Cortex of kidney (tissue), 1 donor: ENCODE results near the gene CYTH2.

ENCODE experiments used
- DNase-seq: peaks from one replicate; lab custom pipeline; 2025; lab: John Stamatoyannopoulos, UW

CYTH2 gene

DNA sequence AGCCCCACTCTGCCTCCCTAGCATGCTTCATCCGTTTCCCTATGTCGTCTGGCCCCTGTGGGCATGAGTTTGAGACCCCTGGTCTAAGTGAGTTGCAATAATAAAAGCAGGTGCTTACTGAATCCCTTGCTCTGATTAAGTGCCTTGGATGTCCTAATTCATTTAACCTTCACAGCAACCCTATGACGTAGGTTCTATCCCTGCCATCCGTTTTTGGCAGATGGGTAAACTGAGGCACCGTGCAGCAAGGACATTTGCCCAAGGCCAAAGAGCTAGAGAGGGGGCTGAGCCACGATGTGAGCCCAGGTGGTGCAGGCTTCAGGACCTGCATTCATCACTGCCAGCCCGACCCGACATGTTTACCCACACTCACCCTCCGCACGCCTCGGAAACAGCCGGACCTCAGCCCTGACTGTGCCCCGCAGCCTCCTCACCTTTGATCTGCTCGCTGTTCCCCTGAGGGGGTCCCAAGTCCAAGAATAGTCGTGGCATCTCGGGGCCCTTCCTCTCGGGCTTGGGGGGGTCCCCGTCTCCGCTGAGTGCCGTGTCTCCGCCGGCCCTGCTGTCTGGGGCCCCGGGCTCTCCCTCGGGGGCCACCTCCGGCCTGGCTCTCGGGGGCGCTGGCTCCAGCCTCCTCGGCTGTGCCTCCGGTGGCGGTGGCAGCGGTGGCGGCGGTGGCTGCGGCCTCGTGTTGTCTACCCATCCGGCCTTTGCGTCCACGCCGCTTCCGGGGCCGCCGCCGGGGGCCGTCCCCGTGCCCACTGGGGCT, 28.0 kb downstream of the CYTH2 start:
- no peak for DNase-seq

DNA sequence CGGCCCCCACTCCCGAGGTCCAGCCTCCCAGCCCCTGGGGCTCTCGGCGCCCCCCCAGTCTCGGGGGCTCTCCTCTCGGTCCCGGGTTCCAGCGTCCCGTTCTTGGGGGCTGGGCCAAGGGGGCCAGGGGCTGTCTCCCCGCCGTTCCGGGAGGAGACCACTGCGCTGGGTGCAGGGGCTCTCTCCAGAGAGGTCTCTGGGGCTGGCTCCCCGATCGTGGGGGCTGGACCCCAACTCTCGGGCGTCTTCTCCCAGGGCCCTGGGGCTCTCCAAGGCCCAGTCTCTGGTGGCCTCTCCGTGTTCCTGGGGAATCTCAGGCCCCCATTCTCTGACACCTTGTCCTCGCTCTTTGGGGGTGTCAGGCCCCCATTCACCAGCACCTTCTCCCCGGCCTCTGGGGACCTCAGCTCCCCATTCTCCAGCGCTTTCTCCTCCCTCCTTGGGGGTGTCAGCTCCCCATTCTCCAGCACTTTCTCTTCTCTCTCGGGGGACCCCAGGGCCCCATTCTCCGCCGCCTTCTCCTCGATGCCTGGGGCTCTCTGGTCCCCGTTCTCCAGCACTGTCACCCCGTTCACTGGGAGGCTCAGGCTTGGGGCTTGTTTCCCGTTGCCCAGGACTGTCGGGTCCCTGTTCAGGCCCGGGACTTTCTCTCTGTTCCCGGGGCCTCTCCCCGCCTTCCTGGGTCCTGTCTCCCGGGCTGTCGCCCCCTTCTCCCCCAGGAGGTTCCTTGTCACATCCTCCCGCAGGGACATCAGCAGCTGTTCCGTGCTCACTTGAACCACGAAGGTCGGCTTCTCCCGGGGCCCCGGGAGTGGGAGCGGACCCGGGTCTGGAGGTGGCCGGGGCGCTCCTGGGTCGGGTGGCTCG, 28.8 kb downstream of the CYTH2 start:
- no peak for DNase-seq

DNA sequence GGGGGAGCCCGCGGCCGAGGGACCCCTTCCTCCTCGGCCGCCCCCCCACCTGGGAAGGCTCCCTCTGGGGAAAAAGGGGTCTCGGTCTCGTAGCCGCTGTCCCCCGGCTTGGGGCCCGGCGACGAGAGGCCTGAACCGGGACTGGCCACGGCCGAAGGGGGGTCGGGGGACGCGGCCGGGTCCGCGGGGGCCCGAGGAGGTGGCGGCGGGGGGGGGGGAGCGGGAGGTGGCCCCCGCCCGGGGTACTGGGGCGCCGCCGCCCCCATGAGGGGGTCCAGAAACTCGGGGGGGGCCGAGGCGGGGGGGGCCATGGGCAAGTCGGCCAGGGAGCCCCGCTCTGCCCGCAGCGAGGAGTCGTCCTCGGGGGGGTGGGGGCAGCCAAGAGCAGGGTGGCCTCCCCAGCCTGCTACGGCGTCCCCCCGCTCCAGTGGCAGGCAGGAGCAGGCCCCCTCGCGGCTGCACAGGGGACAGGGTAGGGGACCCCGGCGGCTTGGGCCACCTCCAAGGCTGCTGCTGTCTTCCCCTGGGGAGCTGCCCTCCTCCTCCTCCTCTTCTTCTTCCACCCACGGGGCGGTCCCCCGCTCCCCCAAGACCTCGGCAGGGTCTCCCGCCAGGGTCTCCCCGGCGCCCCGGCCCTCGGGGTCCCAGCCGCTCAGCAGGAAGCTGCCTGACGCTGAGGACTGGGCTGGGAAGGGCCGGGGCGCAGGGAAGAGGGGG, 29.6 kb downstream of the CYTH2 start:
- DNase-seq: no peak

DNA sequence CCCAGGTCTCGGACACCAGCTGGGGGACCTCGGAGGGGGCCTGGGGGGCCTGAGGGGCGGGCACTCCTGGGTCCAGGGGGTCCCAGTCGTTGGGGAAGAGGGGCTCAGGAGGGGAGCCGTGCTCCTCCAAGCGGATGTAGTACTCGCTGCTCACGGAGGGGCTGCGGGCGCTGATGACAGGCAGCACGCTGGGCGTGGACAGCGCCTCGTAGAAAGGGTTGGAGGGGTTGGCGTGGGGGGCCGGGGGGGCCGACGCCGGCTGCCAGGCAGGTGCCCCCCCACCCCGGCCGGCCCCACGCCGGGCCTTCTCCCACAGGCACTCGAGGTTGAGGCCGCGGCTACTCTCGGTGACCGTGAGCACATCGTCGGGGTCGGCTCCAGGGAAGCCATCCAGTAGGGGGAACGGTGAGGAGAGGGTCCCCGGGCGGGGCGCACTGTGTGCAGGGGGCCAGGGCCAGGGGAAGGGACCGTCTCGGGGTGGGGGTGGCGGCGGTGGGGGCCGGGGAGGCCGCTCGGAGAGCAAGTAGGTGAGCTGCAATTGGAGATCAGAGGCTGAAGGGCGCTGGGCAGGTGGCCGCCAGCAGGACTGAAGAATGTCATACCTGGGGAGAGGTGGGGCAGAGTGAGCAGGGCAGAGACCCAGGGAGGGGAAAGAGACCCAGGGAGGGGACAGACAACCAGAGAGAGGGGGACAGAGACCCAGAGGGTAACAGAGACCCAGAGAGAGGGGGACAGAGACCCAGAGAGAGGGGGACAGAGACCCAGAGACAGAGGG, 30.3 kb downstream of the CYTH2 start:
- no peak for DNase-seq

DNA sequence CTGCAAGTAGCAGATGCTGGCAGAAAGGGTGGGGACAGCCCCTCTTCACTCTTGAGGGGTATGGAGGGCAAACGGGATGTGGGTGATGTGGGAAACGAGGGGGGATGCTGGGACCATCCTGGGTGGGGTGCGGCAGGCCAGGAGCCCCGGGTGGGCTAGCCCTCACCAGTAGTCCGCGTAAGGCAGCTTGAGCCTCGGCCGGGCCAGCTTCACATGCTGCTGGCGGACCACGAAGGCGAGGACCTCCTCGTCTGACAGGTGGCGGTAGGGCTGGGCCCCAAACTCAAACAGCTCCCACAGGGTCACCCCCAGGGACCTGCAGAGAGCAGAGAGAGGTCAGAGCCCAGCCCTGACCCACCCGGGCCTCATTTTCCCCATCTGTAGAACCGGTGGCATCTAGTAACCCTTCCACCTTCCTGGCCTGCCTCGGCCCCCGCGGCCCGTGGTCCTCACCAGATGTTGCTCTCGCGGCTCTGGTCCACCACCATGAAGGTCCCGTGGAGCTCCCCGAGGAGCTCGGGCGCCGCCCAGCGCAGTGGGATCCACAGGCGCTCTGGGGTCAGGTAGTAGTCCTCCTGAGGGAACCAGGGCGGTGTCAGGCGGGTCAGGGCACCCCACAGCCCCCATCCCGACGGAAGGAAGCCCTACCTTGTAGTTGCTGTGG, 31.8 kb downstream of the CYTH2 start:
- DNase-seq: no peak

DNA sequence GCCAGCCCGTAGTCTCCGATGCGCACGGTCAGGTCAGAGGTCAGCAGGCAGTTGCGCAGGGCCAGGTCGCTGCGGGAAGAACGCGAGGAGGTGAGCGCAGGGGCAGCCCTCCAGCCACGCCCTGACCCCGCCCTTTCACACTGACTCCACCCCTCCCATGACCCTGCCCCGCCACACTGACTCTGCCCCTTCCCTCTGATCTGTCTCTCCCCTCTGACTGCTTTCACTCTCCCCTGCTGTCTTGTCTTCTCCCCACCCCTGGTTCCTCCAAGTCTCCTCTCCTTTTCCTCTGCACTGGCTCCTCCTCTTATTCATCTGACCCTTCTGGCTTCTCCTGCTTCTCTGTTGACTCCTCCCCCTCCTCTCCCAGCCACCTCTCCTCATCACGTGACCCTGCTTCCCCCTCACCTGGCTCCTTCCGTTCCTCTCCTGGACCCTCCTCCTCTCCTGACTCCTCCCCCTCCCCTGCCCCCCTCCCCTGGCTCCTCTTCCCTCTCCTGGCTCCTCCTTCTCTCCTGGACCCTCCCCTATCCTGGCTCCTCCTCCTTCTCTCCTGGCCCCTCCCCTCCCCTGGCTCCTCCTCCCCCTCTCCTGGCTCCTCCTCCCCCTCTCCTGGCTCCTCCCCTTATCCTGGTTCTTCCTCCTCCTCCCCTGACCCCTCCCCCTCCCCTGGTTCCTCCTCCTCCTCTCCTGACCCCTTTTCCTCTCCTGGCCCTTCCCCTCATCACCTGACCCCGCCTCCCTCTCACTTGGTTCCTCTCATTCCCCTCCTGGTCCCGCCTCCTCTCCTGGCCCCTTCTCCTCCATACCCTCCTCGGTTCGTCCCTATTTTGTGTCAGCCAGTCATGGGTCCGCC, 32.6 kb downstream of the CYTH2 start:
- no peak for DNase-seq

DNA sequence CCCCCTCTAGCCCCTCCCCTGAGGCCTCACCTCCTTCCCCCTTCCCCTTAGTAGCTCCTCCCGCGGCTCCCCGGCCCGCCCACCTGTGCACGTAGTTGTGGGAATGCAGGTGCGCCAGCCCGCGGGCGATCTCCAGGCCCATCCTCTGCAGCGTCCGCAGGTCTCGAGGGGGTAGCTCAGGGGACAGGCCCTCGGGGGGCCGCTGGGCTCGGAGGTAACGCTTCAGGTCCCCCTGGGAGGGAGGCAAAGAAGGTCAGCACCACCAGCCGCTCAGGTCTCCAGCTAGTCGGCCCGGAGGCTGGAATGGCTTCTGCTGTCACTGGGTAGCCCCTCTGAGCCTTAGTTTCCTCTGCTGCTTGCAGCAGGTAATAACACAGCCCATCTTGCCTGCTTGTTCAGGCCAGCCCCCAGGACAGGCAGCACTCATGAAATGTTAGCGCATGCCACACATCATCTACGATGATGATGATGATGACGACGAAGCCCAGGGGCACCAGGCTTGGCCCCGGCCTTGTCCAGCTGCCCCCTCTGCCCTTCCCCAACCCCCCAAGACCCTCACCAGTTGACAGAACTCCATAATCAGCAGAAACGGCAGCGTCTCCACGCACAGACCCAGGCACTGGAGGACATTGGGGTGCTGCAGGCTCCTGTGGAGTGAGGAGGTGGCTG, 33.3 kb downstream of the CYTH2 start:
- DNase-seq: no peak

DNA sequence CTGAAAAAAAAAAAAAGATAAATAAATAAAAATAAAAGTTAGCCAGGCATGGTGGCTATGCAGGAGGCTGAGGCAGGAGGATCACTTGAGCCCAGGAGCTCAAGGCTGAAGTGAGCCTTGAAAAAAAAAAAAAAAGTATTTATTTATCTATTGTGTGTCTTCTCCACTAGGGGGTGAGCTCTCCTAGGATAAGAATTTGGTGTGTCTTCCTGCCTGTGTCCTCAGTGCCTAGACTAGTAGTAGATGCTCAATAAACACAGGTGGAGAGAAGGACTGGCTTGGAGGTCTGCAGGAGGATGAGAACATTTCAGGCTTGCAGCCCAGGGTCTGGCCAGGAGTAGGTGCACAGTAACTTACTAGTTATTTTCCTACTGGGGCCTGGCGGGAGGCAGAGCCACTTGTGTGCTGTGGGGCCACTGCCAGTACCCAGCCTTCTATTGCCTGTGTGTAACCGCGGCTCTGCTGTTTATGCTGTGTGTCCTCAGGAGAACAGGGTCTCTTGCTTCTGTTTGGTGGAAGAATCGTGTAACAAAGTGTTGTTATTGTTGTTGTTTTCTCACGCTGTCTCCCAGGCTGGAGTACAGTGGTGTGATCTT, 37.1 kb downstream of the CYTH2 start:
- DNase-seq: no peak

DNA sequence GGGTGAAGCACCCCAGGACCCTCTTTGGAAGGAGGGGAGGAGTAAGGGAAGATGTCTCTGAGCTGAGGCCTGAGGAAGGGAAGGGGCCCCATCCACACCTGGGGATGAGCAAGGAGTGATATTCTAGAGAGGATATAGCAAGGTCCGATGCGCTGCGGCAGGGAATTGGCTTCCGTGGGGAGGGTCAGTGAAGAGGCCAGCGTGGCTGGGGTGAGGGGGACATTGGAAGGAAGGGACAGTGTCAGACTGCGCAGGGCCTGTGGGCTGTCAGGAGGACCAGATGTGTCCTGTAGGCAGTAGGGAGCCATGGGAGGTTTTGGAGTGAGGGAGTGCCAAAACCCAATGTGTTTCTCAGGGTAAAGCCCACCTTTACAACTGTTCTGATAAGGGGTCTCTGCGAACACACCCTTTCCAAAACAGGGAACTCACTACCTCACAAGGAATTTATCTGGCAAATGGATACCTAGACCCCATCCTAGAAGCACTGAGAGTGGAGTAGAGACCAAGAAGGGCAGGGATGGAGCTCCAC, 38.8 kb downstream of the CYTH2 start:
- DNase-seq: no peak

DNA sequence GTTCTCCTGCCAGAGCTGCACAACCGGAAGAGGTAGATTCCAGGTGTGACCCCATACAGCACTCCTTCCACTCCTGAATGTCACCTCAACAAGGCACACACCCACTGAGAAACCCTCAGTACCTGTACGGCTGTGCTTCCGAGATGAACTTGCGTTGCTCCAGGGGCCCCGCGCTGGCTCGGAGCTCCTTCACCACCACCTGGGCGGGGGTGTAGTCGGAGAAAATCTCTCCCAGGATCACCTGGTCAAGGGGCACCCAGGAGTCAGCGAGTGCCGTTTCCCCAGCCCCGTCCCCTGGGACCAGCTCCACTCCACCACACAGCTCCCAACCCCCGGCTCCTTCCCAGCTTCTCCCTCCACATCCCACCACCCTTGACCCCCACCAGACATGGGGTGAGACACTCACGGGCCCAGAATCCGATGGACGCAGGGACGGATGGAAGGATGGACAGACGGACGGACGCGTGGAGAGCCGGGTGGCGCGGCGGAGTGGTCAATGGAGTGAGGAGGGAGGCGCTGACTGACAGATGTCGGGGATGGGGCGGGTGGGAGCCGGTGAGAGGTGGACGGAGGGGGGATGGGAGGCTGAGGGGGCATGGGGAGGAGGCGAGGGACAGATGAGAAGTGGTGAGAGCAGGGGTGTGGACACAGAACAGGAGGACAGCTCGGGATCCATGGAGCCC, 39.7 kb downstream of the CYTH2 start:
- no peak for DNase-seq

DNA sequence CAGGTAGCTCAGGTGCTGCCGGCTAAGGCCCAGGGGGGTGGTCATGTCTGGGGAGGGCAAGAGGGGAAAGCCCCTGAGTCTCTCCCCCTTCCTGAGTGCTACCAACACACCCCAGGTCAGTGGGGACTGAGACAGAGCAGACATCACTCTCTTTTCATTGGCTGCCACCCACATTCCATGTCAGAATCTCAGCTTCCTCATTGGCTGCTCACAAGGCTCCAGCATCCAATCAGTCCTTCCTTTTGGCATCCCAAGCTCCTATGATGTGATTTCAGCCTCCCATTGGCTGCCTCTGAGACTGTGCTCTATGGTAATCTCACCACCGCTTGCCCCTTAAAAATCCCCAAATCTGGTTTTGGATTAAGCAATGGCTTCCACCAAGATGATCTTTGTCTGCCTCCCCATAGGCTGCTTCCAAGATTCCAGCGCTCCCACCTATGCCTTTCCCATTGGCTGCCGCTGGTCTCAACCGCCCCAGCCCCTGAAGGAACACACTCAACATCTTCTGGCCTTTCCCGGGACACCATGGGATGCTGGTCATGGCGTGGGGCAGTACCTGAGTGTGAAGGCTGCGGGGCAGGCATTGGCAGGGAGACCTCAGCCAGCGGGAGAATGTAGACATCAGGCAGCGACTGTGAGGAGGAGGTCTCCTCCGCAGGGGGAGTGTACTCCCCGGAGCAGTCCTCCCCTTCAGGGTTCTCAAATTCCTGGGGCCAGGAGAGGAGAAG, 40.5 kb downstream of the CYTH2 start:
- no peak for DNase-seq

DNA sequence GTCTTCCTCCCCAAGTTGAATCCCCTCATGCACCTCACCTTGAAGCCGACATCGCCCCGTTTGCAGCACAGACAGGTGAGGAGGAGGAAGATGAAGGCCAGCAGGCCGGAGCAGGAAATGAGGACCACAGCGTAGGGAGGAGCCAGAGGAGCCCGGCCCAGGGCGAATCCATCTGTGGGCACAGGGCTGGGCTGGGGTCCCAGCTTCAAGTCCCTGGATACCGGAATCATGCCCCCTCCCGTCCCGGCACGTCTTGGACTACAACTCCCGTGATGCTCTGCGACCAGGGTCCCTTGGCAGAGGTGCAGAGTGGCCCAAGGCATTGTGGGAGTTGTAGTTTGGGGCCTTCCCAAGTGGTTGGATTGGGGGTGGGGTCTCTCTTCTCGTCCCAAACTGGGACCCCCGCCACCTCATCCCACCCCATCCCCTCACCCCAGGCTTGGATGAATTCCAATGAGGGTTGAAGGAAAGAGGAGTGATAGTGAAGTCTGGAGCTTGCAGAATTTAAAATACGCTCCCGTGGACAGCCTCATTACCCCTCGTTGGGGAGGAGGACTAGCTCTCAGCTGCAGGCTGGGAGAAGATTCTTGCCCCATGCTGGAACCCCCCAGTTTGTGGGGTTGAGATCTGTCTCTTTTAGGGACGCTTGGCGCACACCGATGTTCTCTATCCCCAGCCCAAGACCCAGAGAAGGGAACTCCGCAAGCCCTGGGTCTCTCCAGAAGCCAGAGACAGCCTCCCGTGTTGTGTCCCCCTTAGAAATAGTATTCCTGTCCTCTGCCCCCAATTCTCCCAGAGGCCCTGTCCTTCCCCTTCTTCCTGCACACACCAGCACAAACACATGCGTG, 41.5 kb downstream of the CYTH2 start:
- no peak for DNase-seq

DNA sequence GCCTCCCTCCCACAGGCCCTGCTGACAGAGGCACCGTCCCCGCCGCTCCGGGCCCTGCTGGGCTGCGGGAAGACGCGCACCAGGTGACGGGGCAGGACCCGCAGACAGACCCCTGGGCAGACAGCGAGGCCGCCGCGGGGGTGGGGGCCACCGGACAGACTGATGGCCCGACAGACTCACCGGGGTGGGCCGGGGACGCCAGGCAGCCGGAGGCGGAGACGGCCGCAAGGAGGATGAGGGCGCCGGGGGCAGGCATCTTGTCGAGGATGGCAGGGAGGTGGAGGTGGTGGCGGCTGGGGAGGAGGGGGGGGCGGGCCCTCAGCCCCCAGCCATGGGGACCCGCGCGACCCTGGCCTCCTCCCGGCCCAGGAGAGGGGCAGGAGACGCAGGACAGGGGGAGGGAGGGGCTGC, 42.2 kb downstream of the CYTH2 start:
- DNase-seq: no peak

DNA sequence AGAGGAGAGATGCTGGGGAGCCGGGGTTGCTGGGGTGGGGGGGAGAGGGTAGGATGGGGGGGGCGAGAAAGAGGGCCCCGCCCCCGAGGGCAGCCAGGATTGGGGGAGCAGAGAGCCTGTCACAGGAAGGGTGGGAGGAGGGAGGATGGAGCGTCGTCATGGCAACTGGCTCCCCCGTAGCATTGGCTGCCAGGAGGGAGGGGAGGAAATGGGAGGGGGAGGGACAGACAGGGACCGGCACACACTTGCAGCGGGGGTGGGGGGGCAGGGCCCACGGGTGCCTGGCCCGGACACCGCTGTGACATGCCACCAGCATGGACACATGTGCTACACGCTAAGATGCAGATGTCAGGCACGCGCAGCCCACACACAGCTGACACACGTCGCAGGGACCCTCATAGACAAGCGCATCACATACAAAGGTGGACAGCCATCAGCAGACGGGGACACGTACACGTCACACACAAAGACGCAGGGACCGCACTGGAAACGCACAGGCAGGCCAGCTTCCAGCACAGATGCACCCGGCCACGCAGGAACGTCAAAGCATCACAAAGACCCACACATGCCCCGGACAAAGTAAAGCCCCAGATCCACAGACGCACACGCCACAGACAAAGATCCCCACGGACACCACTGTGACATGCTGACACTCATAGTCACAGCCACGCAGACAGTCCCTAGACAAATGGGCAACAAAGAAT, 42.8 kb downstream of the CYTH2 start, which contains the start of gene LMTK3:
Gene LMTK3 (minus strand): TSS at position 36 of the 704 bp plus-strand sequence. CDS start 259 bp downstream, outside the sequence.
- no peak for DNase-seq

DNA sequence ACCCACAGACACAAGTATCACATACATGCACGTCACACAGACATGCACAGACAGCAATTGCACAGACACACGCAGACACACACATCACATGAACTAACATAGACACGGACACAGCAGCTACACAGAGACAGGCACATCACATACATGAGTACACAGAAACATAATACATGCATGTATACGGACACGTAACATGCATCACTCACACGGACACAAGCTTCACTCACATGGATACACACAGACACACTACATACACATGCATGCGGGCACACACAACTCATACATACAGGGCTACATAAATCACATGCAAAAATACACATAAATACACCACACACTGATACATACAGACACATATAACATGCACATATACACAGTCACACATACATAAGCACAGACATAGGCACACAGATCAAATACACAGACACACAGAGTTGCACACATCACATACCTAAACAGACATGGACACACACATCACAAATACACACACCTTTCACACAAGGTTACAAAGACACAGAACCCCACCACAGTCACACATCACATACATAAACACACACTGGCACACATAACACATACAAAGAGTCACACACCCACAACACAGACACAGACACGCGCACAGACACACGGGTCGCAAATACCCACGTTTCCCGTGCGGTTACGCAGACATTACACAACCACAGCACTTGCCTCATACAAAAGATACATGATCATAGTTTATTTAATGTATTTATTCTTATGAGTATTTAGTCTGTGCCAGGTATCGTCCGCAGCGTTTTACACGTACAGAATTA, 43.5 kb downstream of the CYTH2 start:
- no peak for DNase-seq
